ENCODE data around the gene RNF224. TPM values are rescaled to one million over a fixed set of nuclear protein-coding genes. Genes with fewer than 3 reads are reported as not detected.

The RNF224 gene
- total RNA-seq, 1 experiment from 2014 or later, result 0.16 TPM

GRCh38 chr9:137244486-137245449, 17.5 kb downstream of the RNF224 start:
- POLR2A ChIA-PET, result interaction anchor here (0.6 to 8.6 kb wide), 3 partner anchors 10 to 199 kb away, joined by 3 to 118 read pairs (median 3); partner anchors contain the start of genes NELFB and NRARP

DNA sequence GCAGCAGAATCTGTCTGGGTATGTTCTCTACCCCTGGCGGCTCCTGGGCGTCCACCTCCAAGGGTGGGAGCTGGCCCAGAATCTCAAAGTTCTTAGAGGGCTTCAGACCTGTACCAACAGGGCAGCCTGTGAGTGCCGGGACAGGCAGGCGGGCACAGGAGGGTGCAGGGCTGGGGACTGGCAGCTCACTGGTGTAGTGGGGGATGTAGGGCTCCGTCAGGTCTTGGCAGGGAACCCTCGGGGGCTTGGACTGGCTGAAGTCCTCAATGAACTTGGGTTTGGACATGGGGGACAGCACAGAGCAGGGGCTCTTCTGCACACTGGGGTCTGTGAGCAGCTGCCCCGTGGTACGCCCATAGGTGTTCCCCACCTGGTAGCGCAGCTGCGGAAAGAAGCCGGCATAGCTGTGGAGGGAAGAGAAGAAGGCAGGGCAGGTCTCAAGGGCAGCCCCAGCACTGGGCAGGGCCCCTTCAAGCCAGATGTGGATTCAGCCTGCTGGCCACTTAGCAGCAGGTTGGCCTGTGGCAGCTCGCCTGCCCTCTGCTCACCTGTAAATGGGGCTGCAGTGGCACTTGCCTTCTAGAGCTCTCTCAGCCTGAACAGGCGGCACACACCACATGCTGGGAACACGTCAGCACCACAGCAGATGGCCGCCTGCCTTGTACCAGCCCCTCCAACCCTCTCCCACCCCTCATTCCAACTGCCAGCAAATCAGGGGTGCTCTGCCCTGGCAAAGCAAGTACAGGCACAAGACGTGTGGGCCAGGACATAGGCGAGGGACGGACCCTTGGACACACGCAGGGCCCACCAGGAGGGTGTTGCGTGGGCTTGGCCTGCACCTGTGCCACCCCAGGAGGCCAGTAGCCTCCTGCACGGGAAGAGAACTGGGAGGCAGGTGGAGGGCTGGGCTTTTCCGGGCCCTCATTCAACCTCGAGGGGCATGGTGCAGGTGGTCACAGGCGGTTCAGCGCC, 18.4 kb downstream of the RNF224 start:
- Mint-ChIP-seq H3K9me3 (ENCODE audit: unreplicated experiment) (no peaks in the 10 kb centered on the region), H3K27ac (ENCODE audit: low read depth, unreplicated experiment) (no peak overlapping the region), H3K27me3 (ENCODE audit: insufficient read depth, unreplicated experiment) (no peaks in the 10 kb centered on the region), H3K4me1 (ENCODE audit: insufficient read depth, unreplicated experiment) (peaks cover 15% of the 10 kb centered on the region), H3K4me3 (ENCODE audit: unreplicated experiment) (no peak overlapping the region), H3K36me3 (ENCODE audit: insufficient read depth, unreplicated experiment) (peaks cover 38% of the 10 kb centered on the region)
- no peak for DNase-seq (ENCODE audit: unreplicated experiment)
- no TSS peak for BruUV-seq (replicated peaks)
- CTCF ChIA-PET, result interaction anchor here (0.6 to 1.3 kb wide), 4 partner anchors 9 to 199 kb away, joined by 3 to 6 read pairs (median 3); no protein-coding TSS in a partner anchor
- TF ChIP-seq, protein P1, sequence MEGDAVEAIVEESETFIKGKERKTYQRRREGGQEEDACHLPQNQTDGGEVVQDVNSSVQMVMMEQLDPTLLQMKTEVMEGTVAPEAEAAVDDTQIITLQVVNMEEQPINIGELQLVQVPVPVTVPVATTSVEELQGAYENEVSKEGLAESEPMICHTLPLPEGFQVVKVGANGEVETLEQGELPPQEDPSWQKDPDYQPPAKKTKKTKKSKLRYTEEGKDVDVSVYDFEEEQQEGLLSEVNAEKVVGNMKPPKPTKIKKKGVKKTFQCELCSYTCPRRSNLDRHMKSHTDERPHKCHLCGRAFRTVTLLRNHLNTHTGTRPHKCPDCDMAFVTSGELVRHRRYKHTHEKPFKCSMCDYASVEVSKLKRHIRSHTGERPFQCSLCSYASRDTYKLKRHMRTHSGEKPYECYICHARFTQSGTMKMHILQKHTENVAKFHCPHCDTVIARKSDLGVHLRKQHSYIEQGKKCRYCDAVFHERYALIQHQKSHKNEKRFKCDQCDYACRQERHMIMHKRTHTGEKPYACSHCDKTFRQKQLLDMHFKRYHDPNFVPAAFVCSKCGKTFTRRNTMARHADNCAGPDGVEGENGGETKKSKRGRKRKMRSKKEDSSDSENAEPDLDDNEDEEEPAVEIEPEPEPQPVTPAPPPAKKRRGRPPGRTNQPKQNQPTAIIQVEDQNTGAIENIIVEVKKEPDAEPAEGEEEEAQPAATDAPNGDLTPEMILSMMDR (IDR thresholded peaks at IDR 0.05; ENCODE audit: unreplicated experiment), result no peak
- intact Hi-C loops (cut with micrococcal nuclease), result no loop called here
- POLR2A ChIA-PET, result interaction anchor here (0.6 to 8.6 kb wide), 2 partner anchors 9 to 57 kb away, joined by 3 to 118 read pairs; partner anchors contain the start of genes NELFB and NRARP

More at GRCh38 chr9:137244486-137245449, 17.5 kb downstream of the RNF224 start:
- CTCF ChIA-PET, result interaction anchor here (0.6 to 1.3 kb wide), 7 partner anchors 8 to 198 kb away, joined by 3 to 11 read pairs (median 3); partner anchors contain the start of gene NELFB
- no peak overlapping the region for H3K4me3 Mint-ChIP-seq (ENCODE audit: unreplicated experiment)
- intact Hi-C loops (cut with micrococcal nuclease), result no loop called here
- TF ChIP-seq, protein P1 (IDR thresholded peaks at IDR 0.05; ENCODE audit: unreplicated experiment), result no peak
- no peak overlapping the region for H3K27ac Mint-ChIP-seq (ENCODE audit: low read depth, unreplicated experiment)
- no TSS peak for BruUV-seq (replicated peaks)
- no peaks in the 10 kb centered on the region for H3K27me3 Mint-ChIP-seq (ENCODE audit: insufficient read depth, unreplicated experiment)
- DNase-seq (ENCODE audit: unreplicated experiment), result no peak
- H3K36me3 Mint-ChIP-seq (ENCODE audit: insufficient read depth, unreplicated experiment), result peaks cover 41% of the 10 kb centered on the region
- peaks cover 15% of the 10 kb centered on the region for H3K4me1 Mint-ChIP-seq (ENCODE audit: insufficient read depth, unreplicated experiment)
- no peaks in the 10 kb centered on the region for H3K9me3 Mint-ChIP-seq (ENCODE audit: unreplicated experiment)

- H3K4me1 Mint-ChIP-seq (ENCODE audit: insufficient read depth, unreplicated experiment), result peaks cover 15% of the 10 kb centered on the region
- TF ChIP-seq, protein P1 (IDR thresholded peaks at IDR 0.05; ENCODE audit: unreplicated experiment), result no peak
- H3K27ac Mint-ChIP-seq (ENCODE audit: low read depth, unreplicated experiment), result no peak overlapping the region
- no peaks in the 10 kb centered on the region for H3K27me3 Mint-ChIP-seq (ENCODE audit: insufficient read depth, unreplicated experiment)
- intact Hi-C loops (cut with micrococcal nuclease), result no loop called here
- no peak for DNase-seq (ENCODE audit: unreplicated experiment)
- no peak overlapping the region for H3K4me3 Mint-ChIP-seq (ENCODE audit: unreplicated experiment)
- POLR2A ChIA-PET, result interaction anchor here (0.6 to 8.6 kb wide), 3 partner anchors 7 to 42 kb away, joined by 3 to 118 read pairs (median 4); partner anchors contain the start of gene NELFB
- no peaks in the 10 kb centered on the region for H3K9me3 Mint-ChIP-seq (ENCODE audit: unreplicated experiment)
- H3K36me3 Mint-ChIP-seq (ENCODE audit: insufficient read depth, unreplicated experiment), result peaks cover 22% of the 10 kb centered on the region
- CTCF ChIA-PET, result interaction anchor here (0.6 to 0.9 kb wide), 3 partner anchors 9 to 518 kb away, joined by 3 to 4 read pairs (median 3); no protein-coding TSS in a partner anchor
- no TSS peak for BruUV-seq (replicated peaks)
Observed at GRCh38 chr9:137247135-137247915, 20.0 kb downstream of the RNF224 start.
